Activated CD4-positive, alpha-beta T cell treated with anti-CD3 and anti-CD28 coated beads for 24 hours (primary cell): Measurements from ENCODE around the gene MTARC2.

Experiments used
- DNase-seq, 2 donors: peaks; one replicate each; pipeline ENCODE4 v3.0.0-alpha.2; 2020; ENCODE audit warnings: low read depth in 2 of 2

MTARC2 gene

DNA sequence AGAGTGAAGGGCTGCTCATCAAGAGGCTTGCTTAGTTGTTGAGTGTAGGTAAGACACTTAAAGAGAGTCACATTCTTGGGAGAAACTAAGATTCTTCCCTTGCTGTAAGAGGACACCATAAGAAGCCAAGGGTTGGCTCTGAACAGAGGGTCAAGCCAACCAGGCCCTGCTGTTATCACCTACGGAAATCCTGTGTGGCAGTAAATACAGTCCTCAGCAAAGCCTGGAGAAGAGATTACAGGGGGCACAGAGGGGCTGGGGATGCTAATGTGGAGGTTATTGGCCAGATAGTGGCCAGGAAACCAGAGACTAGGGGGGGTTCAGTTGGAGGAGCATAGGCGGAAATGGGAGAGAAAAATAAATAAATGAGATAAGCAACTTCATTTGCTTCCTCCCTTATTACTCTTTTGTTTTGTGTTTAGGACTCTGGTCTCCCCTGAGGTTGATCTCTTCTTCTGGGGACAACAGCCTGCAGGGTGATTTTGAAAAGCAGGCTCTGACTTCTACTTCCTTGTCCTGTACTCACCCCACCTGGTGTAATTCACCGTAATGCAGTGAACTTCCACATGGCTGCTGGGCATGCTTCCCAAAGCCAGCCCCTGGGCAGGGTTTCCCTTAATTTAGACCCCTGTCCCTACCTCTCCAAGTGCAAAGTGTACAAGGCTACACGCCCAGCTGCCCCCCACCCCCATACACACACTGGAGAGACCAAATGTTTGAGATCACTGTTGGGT is 79.5 kb downstream of the MTARC2 start:
- DNase-seq = no peak

DNA sequence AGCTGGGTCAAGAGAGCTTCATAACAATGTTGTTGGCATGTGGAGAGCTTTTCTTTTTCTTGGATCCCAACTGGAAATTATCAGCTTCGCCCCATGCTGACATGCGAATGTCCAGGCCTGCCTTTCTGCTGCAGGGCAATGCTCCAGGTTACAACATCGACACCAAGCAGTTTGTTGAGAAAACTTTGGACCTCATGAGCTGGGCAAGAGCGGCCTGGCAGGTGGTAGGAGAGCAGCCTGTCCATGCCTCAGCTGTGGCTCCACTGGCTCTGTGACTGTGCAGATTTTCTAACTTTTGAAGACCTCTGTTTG is 80.0 kb downstream of the MTARC2 start:
- no peak for DNase-seq

- no peak for DNase-seq
Measured at GRCh38 chr1:220828950-220829586, 80.9 kb downstream of the MTARC2 start.

DNA sequence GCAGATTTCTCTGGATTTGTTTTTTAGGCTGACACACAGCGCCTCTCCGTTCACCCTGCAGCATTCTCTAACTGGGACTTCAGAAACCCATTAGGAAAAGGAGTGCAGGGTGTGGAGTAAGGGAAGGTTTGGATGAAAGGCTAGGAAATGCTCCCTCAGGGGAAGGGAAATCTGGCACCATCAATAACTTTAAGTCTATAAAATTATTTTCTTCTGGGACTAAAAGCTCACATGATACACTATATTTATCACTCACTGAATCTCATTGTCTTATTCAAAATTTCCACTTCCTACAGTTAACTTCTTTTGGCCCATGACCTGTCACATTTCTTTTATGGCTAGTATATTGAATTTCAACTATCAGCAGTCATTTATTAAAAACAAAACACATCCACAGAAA is 85.3 kb downstream of the MTARC2 start:
- no peak for DNase-seq
